Neural cell (in vitro differentiated cells): ENCODE results near the gene MAP2. TPM values are rescaled to one million over a fixed set of nuclear protein-coding genes. Genes with fewer than 3 reads are reported as not detected.

Experiments
- H2AFZ ChIP-seq: fragments of 200-600, 300-800 bp; sonication (generic), shearing (Covaris generic); 2 replicates; pipeline ENCODE4 v1.6.0; 2014; ENCODE audit warnings: low read depth, mild to moderate bottlenecking, antibody characterized with exemption, low read length, moderate library complexity
- H3F3A ChIP-seq: fragments of 200-600 bp; shearing (Covaris generic); 2 replicates; pipeline ENCODE4 v1.6.1; 2016; ENCODE audit warnings: mild to moderate bottlenecking, moderate library complexity, mixed read lengths, antibody characterized with exemption, low read length; ENCODE audit not compliant: insufficient read depth, poor library complexity, severe bottlenecking
- H3K27ac ChIP-seq: fragments of 200-600, 300-800 bp; sonication (generic), shearing (Covaris generic); 2 replicates; pipeline ENCODE4 v1.5.1; 2014; ENCODE audit warnings: mild to moderate bottlenecking, low read length, moderate library complexity
- H3K27me3 ChIP-seq: fragments of 300-800, 200-600 bp; sonication (generic), shearing (Covaris generic); 2 replicates; pipeline ENCODE4 v1.6.0; 2014; ENCODE audit warnings: mild to moderate bottlenecking, low read depth, low read length, moderate library complexity; ENCODE audit not compliant: insufficient read depth
- H3K36me3 ChIP-seq: fragments of 300-800, 200-600 bp; sonication (generic), shearing (Covaris generic); 2 replicates; pipeline ENCODE4 v1.5.1; 2014; ENCODE audit warnings: mild to moderate bottlenecking, antibody characterized with exemption, low read length, moderate library complexity; ENCODE audit not compliant: insufficient read depth
- H3K4me2 ChIP-seq: fragments of 300-800, 200-600 bp; sonication (generic), shearing (Covaris generic); 2 replicates; pipeline ENCODE4 v1.6.0; 2014; ENCODE audit warnings: mild to moderate bottlenecking, low read length
- H3K4me3 ChIP-seq: fragments of 300-800, 200-600 bp; sonication (generic), shearing (Covaris generic); 2 replicates; pipeline ENCODE4 v1.5.1; 2014; ENCODE audit warnings: mild to moderate bottlenecking, low read length, moderate library complexity
- H3K79me2 ChIP-seq: fragments of 200-600 bp; shearing (Covaris generic); replicated peaks from 2 replicates; pipeline ENCODE4 v1.6.0; 2014; ENCODE audit warnings: mild to moderate bottlenecking, low read length, moderate library complexity; ENCODE audit not compliant: insufficient read depth
- H3K9ac ChIP-seq: fragments of 300-800, 200-600 bp; sonication (generic), shearing (Covaris generic); 2 replicates; pipeline ENCODE4 v1.6.1; 2016; ENCODE audit warnings: mild to moderate bottlenecking, low read length, mixed read lengths
- H3K9me2 ChIP-seq: fragments of 200-600 bp; shearing (Covaris generic); 2 replicates; pipeline ENCODE4 v1.6.1; 2016; ENCODE audit warnings: mild to moderate bottlenecking, low read length, mixed read lengths; ENCODE audit not compliant: insufficient read depth
- H3K9me3 ChIP-seq: fragments of 200-600, 300-800 bp; sonication (generic), shearing (Covaris generic); 2 replicates; pipeline ENCODE4 v1.6.1; 2016; ENCODE audit warnings: mild to moderate bottlenecking, mixed run types, low read length, moderate library complexity, mixed read lengths
- H4K20me1 ChIP-seq: fragments of 200-600 bp; shearing (Covaris generic); 2 replicates; pipeline ENCODE4 v1.6.1; 2016; ENCODE audit warnings: mild to moderate bottlenecking, mixed run types; ENCODE audit not compliant: insufficient read depth
- CTCF ChIP-seq: fragments of 450-650 bp; IDR thresholded peaks from 2 replicates; pipeline ENCODE4 v1.5.1; 2014; ENCODE audit warnings: antibody characterized with exemption, mild to moderate bottlenecking, moderate library complexity; ENCODE audit not compliant: poor library complexity, severe bottlenecking
- EP300 ChIP-seq: fragments of 450-650 bp; conservative IDR thresholded peaks from 2 replicates; pipeline ENCODE4 v1.6.1; 2014; ENCODE audit warnings: antibody characterized with exemption, mild to moderate bottlenecking, moderate library complexity; ENCODE audit not compliant: poor library complexity, severe bottlenecking
- EZH2 ChIP-seq: fragments of 200-600, 300-800 bp; shearing (Covaris generic), sonication (generic); IDR thresholded peaks from 2 replicates; pipeline ENCODE4 v1.6.1; 2014; ENCODE audit warnings: antibody characterized with exemption, low read length, borderline replicate concordance, mild to moderate bottlenecking; ENCODE audit not compliant: insufficient read depth, poor library complexity, severe bottlenecking
- RAD21 ChIP-seq: fragments of 450-650 bp; conservative IDR thresholded peaks from 2 replicates; pipeline ENCODE4 v1.6.1; 2014; ENCODE audit warnings: antibody characterized with exemption, mild to moderate bottlenecking, moderate library complexity
- REST ChIP-seq: IDR thresholded peaks from 2 replicates; pipeline ENCODE4 v1.6.1; 2012; ENCODE audit warnings: borderline replicate concordance
- SMC3 ChIP-seq: fragments of 450-650 bp; conservative IDR thresholded peaks from 2 replicates; pipeline ENCODE4 v1.6.1; 2014; ENCODE audit warnings: antibody characterized with exemption, mild to moderate bottlenecking, moderate library complexity; ENCODE audit not compliant: poor library complexity
- TAF1 ChIP-seq: IDR thresholded peaks from 2 replicates; pipeline ENCODE4 v1.6.1; 2012; ENCODE audit warnings: low read depth
- polyA plus RNA-seq: library from polyadenylated mRNA; depleted of rRNA; stranded (reverse); fragments of >200 nt; gene quantifications from 2 replicates; pipeline ENCODE4 v1.2.3, GENCODE V29; 2014

Gene MAP2
- polyA plus RNA-seq, 1 donor from 2014 or later = 450 TPM

DNA sequence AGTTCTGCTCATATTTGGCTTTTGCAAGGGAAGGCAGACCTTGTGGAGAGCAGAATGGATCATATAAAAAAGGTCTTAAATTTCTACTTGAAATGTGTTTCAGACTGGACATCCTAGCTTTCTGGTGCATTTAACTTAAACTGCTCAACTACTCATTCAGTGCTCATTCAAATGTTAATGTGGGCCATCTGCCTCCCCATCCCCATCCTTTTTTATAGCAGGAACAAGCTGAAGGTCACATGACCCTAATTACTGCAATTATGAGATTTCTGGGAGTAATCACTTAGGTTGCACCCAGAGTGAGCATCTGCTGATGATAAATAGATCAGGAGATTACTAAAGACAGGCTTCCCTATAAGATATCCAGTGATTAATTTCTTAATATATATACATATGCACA lies 96.1 kb downstream of the MAP2 start:
- Histone ChIP-seq H3K9ac (no peak overlapping the region), H3K4me2 (no peak overlapping the region), H3F3A (peaks cover 17% of the 10 kb centered on the region), H3K27ac (no peak overlapping the region), H3K9me3 (no peaks in the 10 kb centered on the region), H3K27me3 (no peaks in the 10 kb centered on the region), H3K36me3 (peaks cover 4% of the 10 kb centered on the region), H3K4me3 (no peak overlapping the region), H4K20me1 (peaks cover 4% of the 10 kb centered on the region), H3K9me2 (no peaks in the 10 kb centered on the region), H2AFZ (no peak overlapping the region), H3K79me2 (peaks cover 35% of the 10 kb centered on the region)
- TF ChIP-seq REST = no peak
- TF ChIP-seq SMC3 = no peak
- no peak for TF ChIP-seq EZH2
- TF ChIP-seq CTCF = no peak
- TF ChIP-seq RAD21 = no peak

DNA sequence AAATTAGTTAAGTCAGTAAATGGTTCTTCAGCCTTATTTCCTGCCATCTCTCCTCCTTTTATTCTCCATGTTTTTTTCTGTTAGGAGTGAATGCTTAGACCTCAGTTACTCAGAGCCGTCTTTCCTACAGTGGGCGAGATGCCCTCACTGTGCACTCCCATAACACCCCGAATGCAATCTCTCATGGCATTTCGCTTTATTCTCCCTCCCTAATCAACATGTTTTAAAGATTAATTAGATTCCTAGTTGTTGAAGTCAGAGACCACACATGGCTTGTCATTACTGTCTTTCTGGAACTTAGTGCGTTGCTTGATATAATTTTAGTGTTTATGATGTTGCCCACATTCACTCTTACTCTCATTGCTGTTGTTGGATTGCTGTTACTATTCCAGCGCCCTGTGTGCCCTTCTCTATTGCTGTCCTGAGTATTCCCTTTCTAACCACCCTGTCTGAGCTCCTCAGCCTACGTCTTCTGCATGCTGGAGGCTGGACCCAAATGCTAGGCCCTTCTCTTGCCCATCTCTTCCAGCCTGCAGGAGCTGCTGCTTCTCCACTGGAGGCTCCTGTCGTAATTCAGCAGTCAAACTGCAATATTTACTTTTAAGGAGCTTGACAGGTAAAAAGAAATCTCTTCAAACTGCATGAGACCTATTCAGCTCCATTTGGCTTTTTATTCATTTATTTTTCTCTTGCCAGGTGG lies 99.3 kb downstream of the MAP2 start:
- no peaks in the 10 kb centered on the region for H4K20me1 ChIP-seq
- no peaks in the 10 kb centered on the region for H3K27me3 ChIP-seq
- no peaks in the 10 kb centered on the region for H3K9me2 ChIP-seq
- no peaks in the 10 kb centered on the region for H3K36me3 ChIP-seq
- H3K79me2 ChIP-seq = peaks cover 67% of the 10 kb centered on the region
- H3F3A ChIP-seq = peaks cover 17% of the 10 kb centered on the region
- H3K4me2 ChIP-seq = peak overlapping the region; percentile 4
- H3K9me3 ChIP-seq = no peaks in the 10 kb centered on the region
- no peak overlapping the region for H3K27ac ChIP-seq
- H3K9ac ChIP-seq = no peak overlapping the region
- TF ChIP-seq CTCF = no peak
- no peak for TF ChIP-seq TAF1
- no peak for TF ChIP-seq EZH2
- no peak for TF ChIP-seq EP300
- no peak for TF ChIP-seq RAD21
- TF ChIP-seq REST = no peak
- H2AFZ ChIP-seq = no peak overlapping the region
- no peak overlapping the region for H3K4me3 ChIP-seq
